Measurements from ENCODE around the gene SENP6.
"Not testable (repeated sequence)": the region's sequence is repeated elsewhere in the genome, so short reads cannot be mapped to it uniquely, and the experiment has no call there.

- TF ChIP-seq CTCF, POLR2A (IDR thresholded peaks at IDR 0.05): not testable (repeated sequence)
Measured at GRCh38 chr6:75570671-75571070, 31.0 kb upstream of the SENP6 start.
